PC-3 (cell line): ENCODE results near the gene KAZN. TPM values are rescaled to one million over a fixed set of nuclear protein-coding genes. Genes with fewer than 3 reads are reported as not detected.

Source experiments
- ATAC-seq: fragments of 200-7000 bp; cut with Tn5 transposase; 2 replicates; pipeline ENCODE4 v1.9.1; 2020; ENCODE audit warnings: mild to moderate bottlenecking, moderate library complexity
- BruUV-seq: library from RNA; stranded (reverse); fragments of 400-500 nt; replicated peaks from 2 replicates; lab custom pipeline; 2021; lab: Mats Ljungman, UMichigan
- CTCF ChIA-PET: fragments of 300-600 bp; sonication (Branson Sonifier 250); formaldehyde crosslinking; loops from one replicate; lab custom pipeline; 2022; ENCODE audit warnings: antibody characterized with exemption; lab: Charles Lee
- POLR2A ChIA-PET: fragments of 300-600 bp; sonication (Branson Sonifier 250); formaldehyde crosslinking; loops from one replicate; lab custom pipeline; 2022; ENCODE audit warnings: antibody characterized with exemption; ENCODE audit not compliant: unreplicated experiment; lab: Charles Lee
- DNase-seq: peaks from one replicate; pipeline ENCODE4 v3.0.0-alpha.2; 2015
- H2AFZ ChIP-seq: fragments of 300-600 bp; sonication (generic); 2 replicates; pipeline ENCODE4 v1.6.0; 2016; ENCODE audit warnings: antibody characterized with exemption, low read length
- H3F3A ChIP-seq: fragments of 300-600 bp; sonication (generic); one replicate; pipeline ENCODE4 v1.6.0; 2017; ENCODE audit warnings: antibody characterized with exemption, low read length, control low read depth, mild to moderate bottlenecking; ENCODE audit not compliant: unreplicated experiment
- H3K27ac ChIP-seq: fragments of 300-600 bp; sonication (generic); 2 replicates; pipeline ENCODE4 v1.5.1; 2016; ENCODE audit warnings: mild to moderate bottlenecking, low read length
- H3K27me3 ChIP-seq: fragments of 300-600 bp; sonication (generic); 2 replicates; pipeline ENCODE4 v1.6.1; 2016; ENCODE audit warnings: low read length, mixed read lengths
- H3K36me3 ChIP-seq: fragments of 300-600 bp; sonication (generic); 2 replicates; pipeline ENCODE4 v1.6.1; 2016; ENCODE audit warnings: low read depth, mixed run types, low read length, mixed read lengths
- H3K4me1 ChIP-seq: fragments of 300-600 bp; sonication (generic); 2 replicates; pipeline ENCODE4 v1.5.1; 2016; ENCODE audit warnings: low read length; ENCODE audit not compliant: insufficient read depth
- H3K4me2 ChIP-seq: fragments of 300-600 bp; sonication (generic); 2 replicates; pipeline ENCODE4 v1.6.0; 2016; ENCODE audit warnings: low read length
- H3K4me3 ChIP-seq: fragments of 300-600 bp; sonication (generic); 2 replicates; pipeline ENCODE4 v1.5.1; 2016; ENCODE audit warnings: mild to moderate bottlenecking, low read length, mixed read lengths
- H3K79me2 ChIP-seq: fragments of 300-600 bp; sonication (generic); 2 replicates; pipeline ENCODE4 v1.6.1; 2017; ENCODE audit warnings: low read length, mixed read lengths
- H3K9ac ChIP-seq: fragments of 300-600 bp; sonication (generic); 2 replicates; pipeline ENCODE4 v1.6.0; 2016; ENCODE audit warnings: mild to moderate bottlenecking, low read length
- H3K9me2 ChIP-seq: fragments of 300-600 bp; sonication (generic); replicated peaks from 2 replicates; pipeline ENCODE4 v1.6.1; 2016; ENCODE audit warnings: mixed run types, low read length, mixed read lengths
- H3K9me3 ChIP-seq: fragments of 300-600 bp; sonication (generic); 2 replicates; pipeline ENCODE4 v1.6.1; 2016; ENCODE audit warnings: low read length, mixed read lengths
- H4K20me1 ChIP-seq: fragments of 300-600 bp; sonication (generic); 2 replicates; pipeline ENCODE4 v1.6.1; 2016; ENCODE audit warnings: low read length, mixed read lengths
- EZH2 ChIP-seq: fragments of 300-600 bp; sonication (generic); IDR thresholded peaks from one replicate; pipeline ENCODE4 v1.6.1; 2017; ENCODE audit warnings: antibody characterized with exemption, mild to moderate bottlenecking, low read length; ENCODE audit not compliant: unreplicated experiment
- EZH2phosphoT487 ChIP-seq: fragments of 300-600 bp; sonication (generic); IDR thresholded peaks from 2 replicates; pipeline ENCODE4 v1.6.1; 2018; ENCODE audit warnings: mild to moderate bottlenecking, antibody characterized with exemption, low read length, borderline replicate concordance
- intact Hi-C: fragments of 100-400 bp; cut with micrococcal nuclease; formaldehyde crosslinking; loops from 2 replicates; pipeline ENCODE4 v1.9.0; 2023
- total RNA-seq: library from RNA; depleted of rRNA; stranded (reverse); fragments of >200 nt; gene quantifications from 2 replicates; pipeline ENCODE4 v1.2.3, GENCODE V29; 2014
- TF ChIP-seq, protein P1 (sequence below): fragments of 300-600 bp; sonication (generic); conservative IDR thresholded peaks from 2 replicates; pipeline ENCODE4 v1.5.1; 2017; ENCODE audit warnings: antibody characterized with exemption, low read depth, mild to moderate bottlenecking, low read length

KAZN gene
- total RNA-seq, 1 experiment from 2014 or later = 2.0 TPM

DNA sequence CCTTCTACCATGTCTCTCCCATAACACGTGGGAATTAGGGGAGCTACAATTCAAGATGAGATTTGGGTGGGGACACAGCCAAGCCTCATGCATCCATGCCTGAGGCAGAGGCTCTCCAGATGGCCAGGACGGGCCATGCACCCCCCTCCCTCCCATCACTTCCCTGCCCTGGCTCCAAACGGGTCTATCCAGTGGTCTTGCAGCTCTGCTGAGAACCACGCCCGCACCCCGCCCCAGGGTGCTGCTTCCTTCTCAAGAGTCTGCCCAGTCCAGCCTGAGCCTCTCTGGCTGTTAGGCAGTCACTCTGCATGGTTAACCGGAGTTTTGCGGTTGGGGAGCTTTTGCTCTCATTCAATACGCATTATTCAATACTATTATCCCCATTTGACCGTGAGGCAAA is 423.6 kb downstream of the KAZN start:
- DNase-seq (no peak), ATAC-seq (no peak)
- Histone ChIP-seq H3K9me3 (no peaks in the 10 kb centered on the region), H3K36me3 (no peaks in the 10 kb centered on the region), H3K27ac (no peak overlapping the region), H3K9me2 (no peaks in the 10 kb centered on the region), H4K20me1 (no peaks in the 10 kb centered on the region), H3F3A (no peaks in the 10 kb centered on the region), H3K4me1 (no peaks in the 10 kb centered on the region), H3K4me3 (no peak overlapping the region), H2AFZ (no peak overlapping the region), H3K79me2 (no peaks in the 10 kb centered on the region), H3K4me2 (no peak overlapping the region), H3K27me3 (no peaks in the 10 kb centered on the region), H3K9ac (no peak overlapping the region)
- CTCF ChIA-PET = no interaction called here
- TF ChIP-seq EZH2 = no peak
- POLR2A ChIA-PET = no interaction called here
- no TSS peak for BruUV-seq
- intact Hi-C loops = no loop called here

GRCh38 chr1:15023205-15023604 is 424.7 kb downstream of the KAZN start:
- Histone ChIP-seq H3K27ac (no peak overlapping the region), H3K4me3 (no peak overlapping the region), H3K9me2 (no peaks in the 10 kb centered on the region), H2AFZ (no peak overlapping the region), H3K36me3 (no peaks in the 10 kb centered on the region), H3K4me1 (0 out of 2 replicates have a peak, but pooled peaks cover 6% of the 10 kb centered on the region), H3K79me2 (no peaks in the 10 kb centered on the region), H3K9me3 (no peaks in the 10 kb centered on the region), H3K27me3 (no peaks in the 10 kb centered on the region), H3F3A (no peaks in the 10 kb centered on the region), H3K9ac (no peak overlapping the region), H4K20me1 (no peaks in the 10 kb centered on the region), H3K4me2 (no peak overlapping the region)
- CTCF ChIA-PET = no interaction called here
- ATAC-seq (no peak), DNase-seq (no peak)
- POLR2A ChIA-PET = no interaction called here
- intact Hi-C loops = no loop called here
- BruUV-seq = no TSS peak
- TF ChIP-seq, protein P1, sequence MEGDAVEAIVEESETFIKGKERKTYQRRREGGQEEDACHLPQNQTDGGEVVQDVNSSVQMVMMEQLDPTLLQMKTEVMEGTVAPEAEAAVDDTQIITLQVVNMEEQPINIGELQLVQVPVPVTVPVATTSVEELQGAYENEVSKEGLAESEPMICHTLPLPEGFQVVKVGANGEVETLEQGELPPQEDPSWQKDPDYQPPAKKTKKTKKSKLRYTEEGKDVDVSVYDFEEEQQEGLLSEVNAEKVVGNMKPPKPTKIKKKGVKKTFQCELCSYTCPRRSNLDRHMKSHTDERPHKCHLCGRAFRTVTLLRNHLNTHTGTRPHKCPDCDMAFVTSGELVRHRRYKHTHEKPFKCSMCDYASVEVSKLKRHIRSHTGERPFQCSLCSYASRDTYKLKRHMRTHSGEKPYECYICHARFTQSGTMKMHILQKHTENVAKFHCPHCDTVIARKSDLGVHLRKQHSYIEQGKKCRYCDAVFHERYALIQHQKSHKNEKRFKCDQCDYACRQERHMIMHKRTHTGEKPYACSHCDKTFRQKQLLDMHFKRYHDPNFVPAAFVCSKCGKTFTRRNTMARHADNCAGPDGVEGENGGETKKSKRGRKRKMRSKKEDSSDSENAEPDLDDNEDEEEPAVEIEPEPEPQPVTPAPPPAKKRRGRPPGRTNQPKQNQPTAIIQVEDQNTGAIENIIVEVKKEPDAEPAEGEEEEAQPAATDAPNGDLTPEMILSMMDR = no peak
- TF ChIP-seq EZH2phosphoT487 = no peak
- no peak for TF ChIP-seq EZH2

DNA sequence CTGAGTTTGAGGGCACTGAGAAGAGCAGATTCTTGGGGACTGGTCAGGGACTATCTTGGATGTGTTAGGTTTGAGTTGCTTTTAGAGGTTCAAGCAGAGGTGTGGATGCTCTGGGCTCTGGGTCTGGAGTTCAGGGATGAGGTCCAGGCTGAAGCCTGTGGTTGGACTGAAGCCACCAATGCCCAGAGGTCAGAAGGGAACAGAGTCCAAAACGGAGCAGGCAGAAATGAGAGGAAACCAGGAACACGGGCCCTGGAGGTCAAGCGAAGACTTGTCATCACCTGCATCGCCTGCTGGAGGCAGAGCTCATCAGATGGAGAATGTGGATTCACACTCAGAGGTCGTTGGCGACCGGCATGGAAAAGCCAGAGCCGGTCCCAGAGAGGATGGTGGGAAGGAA is 425.5 kb downstream of the KAZN start:
- intact Hi-C loops = no loop called here
- Histone ChIP-seq H3K9me2 (no peaks in the 10 kb centered on the region), H3K27ac (no peak overlapping the region), H3K9ac (no peak overlapping the region), H3K4me1 (0 out of 2 replicates have a peak, but pooled peaks cover 6% of the 10 kb centered on the region), H3F3A (no peaks in the 10 kb centered on the region), H3K36me3 (no peaks in the 10 kb centered on the region), H3K27me3 (no peaks in the 10 kb centered on the region), H3K4me2 (no peak overlapping the region), H4K20me1 (no peaks in the 10 kb centered on the region), H3K79me2 (no peaks in the 10 kb centered on the region), H2AFZ (no peak overlapping the region), H3K9me3 (no peaks in the 10 kb centered on the region), H3K4me3 (no peak overlapping the region)
- DNase-seq (no peak), ATAC-seq (no peak)
- ChIA-PET POLR2A (no interaction called here), CTCF (no interaction called here)
- BruUV-seq = no TSS peak
- TF ChIP-seq, protein P1 = no peak
- TF ChIP-seq EZH2phosphoT487 (no peak), EZH2 (no peak)
